SHP77 (cell line): ENCODE results near the gene SP140L.
"Not testable (repeated sequence)": the region's sequence is repeated elsewhere in the genome, so short reads cannot be mapped to it uniquely, and the experiment has no call there.

Experiments
- DNase-seq, 2 experiments: peaks; one replicate each; lab custom pipeline; 2025; lab: John Stamatoyannopoulos, UW

Gene SP140L

DNA sequence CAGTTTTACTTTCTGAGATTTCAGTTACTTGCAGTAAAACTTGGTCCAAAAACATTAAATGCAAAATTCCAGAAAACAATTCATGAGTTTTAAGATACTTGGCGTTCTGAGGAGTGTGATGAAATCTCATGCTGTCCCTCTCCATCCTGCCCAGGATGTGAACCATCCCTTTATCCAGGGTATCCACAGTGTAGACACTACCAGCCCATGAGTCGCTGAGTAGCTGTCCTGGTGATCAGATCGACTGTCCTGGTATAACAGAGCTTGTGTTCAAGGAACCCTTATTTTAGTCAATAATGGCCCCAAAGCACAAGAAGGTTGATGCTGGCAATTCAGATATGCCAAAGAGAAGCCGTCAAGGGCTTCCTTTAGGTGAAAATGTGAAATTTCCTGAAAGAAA, 92.2 kb downstream of the SP140L start:
- DNase-seq: no peak

DNA sequence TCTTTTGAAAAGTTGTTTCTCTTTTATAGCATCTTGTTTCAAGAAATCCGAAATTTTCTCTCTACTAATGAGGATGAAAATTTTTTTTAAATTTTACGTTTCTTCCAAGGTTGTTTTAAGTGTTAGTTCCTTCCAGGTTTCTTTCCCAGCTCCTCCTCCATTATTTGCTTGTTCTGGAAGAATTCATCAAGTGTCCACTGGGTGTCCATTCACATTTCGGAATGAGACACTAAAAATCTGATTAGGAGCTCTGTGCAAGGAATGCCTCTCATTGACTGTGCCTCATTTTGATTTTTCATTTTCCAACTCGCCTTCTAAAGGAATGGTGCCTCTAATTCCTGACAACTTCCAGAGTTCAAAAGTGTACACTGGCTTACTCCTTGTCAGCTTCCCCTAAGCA, 95.2 kb downstream of the SP140L start:
- no peak for DNase-seq

GRCh38 chr2:230423851-230424458, 97.0 kb downstream of the SP140L start:
- no peak for DNase-seq

GRCh38 chr2:230425377-230425776, 98.4 kb downstream of the SP140L start:
- DNase-seq: no peak

- no peak for DNase-seq
Measured at GRCh38 chr2:230429513-230429912, 102.5 kb downstream of the SP140L start.

GRCh38 chr2:230430957-230431910, 104.2 kb downstream of the SP140L start:
- DNase-seq: no peak

- no peak for DNase-seq
Measured at GRCh38 chr2:230434677-230435324, 107.8 kb downstream of the SP140L start.

GRCh38 chr2:230435431-230435830, 108.4 kb downstream of the SP140L start:
- DNase-seq: no peak

DNA sequence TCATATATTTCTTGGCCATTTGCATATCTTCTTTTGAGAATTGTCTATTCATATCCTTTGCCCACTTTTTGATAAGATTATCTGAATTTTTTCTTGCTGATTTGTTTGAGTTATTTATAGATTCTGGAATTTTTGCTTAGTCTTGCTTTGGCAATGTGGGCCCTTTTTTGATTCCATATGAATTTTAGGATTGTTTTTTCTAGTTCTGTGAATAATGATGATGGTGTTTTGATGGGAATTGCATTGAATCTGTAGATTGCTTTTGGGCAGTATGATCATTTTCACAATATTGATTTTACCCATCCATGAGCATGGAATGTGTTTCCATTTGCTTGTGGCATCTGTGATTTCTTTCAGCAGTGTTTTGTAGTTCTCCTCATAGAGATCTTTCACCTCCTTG, 112.1 kb downstream of the SP140L start:
- not testable (repeated sequence) for DNase-seq

DNA sequence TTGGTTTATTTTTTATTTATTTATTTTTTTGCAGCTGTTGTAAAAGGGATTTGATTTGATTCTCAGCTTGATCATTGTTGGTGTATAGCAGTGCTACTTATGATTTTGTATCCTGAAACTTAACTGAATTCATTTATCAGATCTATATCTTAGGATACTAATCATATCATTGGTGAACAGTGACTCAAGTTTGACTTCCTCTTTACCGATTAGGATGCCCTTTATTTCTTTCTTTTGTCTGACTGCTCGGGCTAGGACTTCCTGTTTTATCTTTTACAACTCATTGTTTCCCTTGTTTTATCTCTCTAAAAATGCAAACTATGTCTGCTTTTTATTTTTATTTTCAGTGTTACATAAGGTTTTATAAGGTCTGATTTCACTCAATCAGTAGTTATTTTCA, 112.6 kb downstream of the SP140L start:
- no peak for DNase-seq

DNA sequence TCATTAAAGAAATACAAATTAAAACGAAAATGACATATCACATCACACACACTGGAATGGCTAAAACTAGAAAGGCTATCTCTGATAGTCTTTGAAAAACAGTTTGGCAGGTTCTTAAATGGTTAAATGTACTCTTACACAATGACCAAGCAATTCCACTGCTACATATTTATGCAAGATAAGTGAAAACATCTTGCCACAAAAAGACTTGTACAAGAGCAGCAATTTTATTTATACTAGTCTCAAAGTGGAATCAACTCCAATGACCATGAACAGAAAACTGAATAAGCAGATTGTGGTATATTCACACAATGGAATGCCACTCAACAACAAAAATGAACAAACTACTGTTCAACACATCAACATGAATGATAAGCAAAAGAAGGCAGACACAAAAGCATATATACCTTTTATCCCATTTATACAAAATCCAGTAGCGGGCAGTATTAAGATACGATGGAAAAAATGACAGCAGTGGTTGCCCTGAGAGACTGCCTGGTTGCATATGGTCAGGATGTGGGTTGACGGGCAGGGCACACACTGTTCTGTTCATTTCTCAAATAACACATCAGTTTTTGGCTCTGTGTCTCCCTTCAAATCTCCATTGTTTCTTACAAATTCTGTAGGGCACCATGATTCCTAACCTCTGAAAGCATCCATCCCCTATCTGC, 114.4 kb downstream of the SP140L start:
- no peak for DNase-seq

GRCh38 chr2:230443541-230443940, 116.5 kb downstream of the SP140L start:
- no peak for DNase-seq

- DNase-seq: no peak
Measured at GRCh38 chr2:230444832-230445231, 117.8 kb downstream of the SP140L start.

- no peak for DNase-seq
Measured at GRCh38 chr2:230447036-230447435, 120.0 kb downstream of the SP140L start.

DNA sequence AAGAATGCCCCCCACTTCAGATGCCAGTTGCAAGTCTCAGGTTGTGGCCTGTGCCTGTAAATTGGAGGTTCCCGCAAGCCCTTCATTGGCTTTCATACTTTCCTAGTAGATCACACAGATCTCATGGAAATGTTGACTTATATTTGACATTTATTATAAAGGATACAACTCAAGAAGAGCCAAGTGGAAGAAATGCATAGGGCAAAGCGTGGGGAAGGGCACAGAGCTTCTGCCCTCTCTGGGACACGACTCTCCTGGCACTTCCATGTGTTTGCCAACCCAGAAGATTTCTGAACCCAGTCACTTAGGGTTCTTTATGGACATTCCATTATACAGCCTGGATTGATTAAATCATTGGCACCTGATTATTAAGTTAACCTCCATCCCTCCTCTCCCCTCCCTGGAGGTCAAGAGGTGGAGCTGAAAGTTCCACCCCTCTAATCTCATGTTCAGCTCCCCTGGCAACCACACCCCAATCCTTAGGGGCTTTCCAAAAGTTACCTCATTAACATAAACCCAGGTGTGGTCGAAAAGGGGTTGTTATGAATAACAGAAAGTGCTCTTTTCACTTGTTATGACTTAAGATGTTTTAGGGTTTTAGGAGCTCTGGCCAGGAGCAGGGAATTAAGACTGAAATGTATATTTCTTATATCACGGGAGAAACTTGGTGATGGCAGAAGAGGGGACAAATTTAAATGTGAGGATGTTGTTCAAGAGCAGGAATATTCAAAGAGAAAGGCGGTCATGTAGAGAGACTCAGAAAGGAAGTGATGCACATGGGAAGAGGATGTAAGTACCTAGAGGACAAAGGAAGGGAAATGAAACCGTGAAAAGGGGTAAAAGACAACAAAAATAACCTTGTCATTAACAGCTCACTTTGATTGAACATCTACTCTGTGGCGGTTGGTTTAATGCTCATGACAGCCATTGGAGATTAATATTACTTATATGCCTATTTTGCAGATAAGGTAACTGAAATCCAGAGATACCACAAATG, 120.8 kb downstream of the SP140L start:
- no peak for DNase-seq

DNA sequence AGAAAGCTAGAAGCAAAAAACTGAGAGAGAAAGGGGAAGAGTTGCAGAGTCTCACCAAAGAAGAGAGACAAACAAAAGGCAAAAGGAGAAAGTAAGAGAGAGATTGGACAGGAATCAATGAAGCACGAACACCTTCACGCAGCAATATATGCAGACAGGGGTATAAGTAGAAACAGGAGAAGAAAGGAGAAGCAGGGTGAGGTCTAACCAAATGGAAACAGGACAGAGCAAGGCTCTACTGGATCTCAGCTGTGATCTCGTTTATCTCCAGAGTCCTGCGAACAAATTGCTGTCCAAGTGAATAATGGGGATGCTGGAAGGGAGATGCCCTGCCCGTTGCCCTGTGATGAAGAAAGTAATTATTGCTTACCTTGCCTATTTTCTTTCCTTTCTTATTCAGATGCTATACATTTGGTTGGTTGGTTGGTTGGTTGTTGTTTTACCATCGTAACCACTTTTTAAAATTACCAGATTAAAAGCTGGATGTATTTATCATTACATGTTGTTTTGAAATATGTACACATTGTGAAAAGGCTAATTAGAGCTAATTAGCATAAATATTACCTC, 123.0 kb downstream of the SP140L start:
- DNase-seq: no peak

DNA sequence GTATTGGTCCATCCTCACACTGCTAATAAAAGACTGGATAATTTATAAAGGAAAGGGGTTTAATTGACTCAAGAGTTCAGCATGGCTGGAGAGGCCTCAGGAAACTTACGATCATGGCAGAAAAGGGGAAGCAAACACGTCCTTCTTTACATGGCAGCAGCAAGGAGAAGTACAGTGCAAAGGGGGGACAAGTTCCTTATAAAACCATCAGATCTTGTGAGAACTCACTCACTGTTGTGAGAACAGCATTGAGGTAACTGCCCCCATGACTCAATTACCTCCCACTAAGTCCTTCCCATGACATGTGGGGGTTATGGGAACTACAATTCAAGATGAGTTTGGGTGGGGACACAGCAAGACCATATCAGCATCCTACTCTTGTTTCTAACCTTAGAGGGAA, 126.0 kb downstream of the SP140L start:
- DNase-seq: no peak
